SU-DHL-6 (cell line): ENCODE results near the gene PCDHGA10.

Source experiments
- H2AFZ ChIP-seq: fragments of 200-600 bp; sonication (generic); 2 replicates; pipeline ENCODE4 v1.6.1; 2014; ENCODE audit warnings: low read depth, mild to moderate bottlenecking, moderate library complexity, mixed read lengths, antibody characterized with exemption, low read length; ENCODE audit not compliant: severe bottlenecking
- H3F3A ChIP-seq: fragments of 200-600 bp; shearing (Covaris generic); 2 replicates; pipeline ENCODE4 v1.6.0; 2016; ENCODE audit warnings: antibody characterized with exemption, mild to moderate bottlenecking; ENCODE audit not compliant: insufficient read depth
- H3K27ac ChIP-seq: fragments of 200-600 bp; sonication (generic); 2 replicates; pipeline ENCODE4 v1.5.1; 2016; ENCODE audit warnings: low read depth, mild to moderate bottlenecking, low read length, moderate library complexity, mixed read lengths
- H3K27me3 ChIP-seq: fragments of 200-600 bp; sonication (generic), shearing (Covaris generic); 2 replicates; pipeline ENCODE4 v1.6.0; 2014; ENCODE audit warnings: mild to moderate bottlenecking, low read length
- H3K36me3 ChIP-seq: fragments of 200-600 bp; sonication (generic); 2 replicates; pipeline ENCODE4 v1.6.1; 2014; ENCODE audit warnings: mild to moderate bottlenecking, low read length, mixed read lengths
- H3K4me2 ChIP-seq: fragments of 300-600, 200-600 bp; shearing (Covaris generic), sonication (generic); 2 replicates; pipeline ENCODE4 v1.6.0; 2014; ENCODE audit warnings: low read length, low read depth, mild to moderate bottlenecking; ENCODE audit not compliant: poor library complexity, severe bottlenecking
- H3K4me3 ChIP-seq: fragments of 200-600 bp; sonication (generic); 2 replicates; pipeline ENCODE4 v1.5.1; 2014; ENCODE audit warnings: antibody characterized with exemption, low read length, mild to moderate bottlenecking, mixed read lengths; ENCODE audit not compliant: insufficient read depth, poor library complexity, severe bottlenecking
- H3K79me2 ChIP-seq: fragments of 200-600 bp; sonication (generic); 2 replicates; pipeline ENCODE4 v1.6.1; 2014; ENCODE audit warnings: mild to moderate bottlenecking, low read length, moderate library complexity; ENCODE audit not compliant: insufficient read depth
- H3K9ac ChIP-seq: fragments of 200-600 bp; sonication (generic); 2 replicates; pipeline ENCODE4 v1.7.0; 2014; ENCODE audit warnings: mild to moderate bottlenecking, low read length
- H3K9me2 ChIP-seq: fragments of 200-600 bp; sonication (generic); replicated peaks from 2 replicates; pipeline ENCODE4 v1.6.1; 2014; ENCODE audit warnings: low read length; ENCODE audit not compliant: insufficient read depth
- H3K9me3 ChIP-seq: fragments of 200-600 bp; sonication (generic); 2 replicates; pipeline ENCODE4 v1.6.1; 2014; ENCODE audit warnings: low read length, mixed read lengths; ENCODE audit not compliant: insufficient read depth
- H4K20me1 ChIP-seq: fragments of 200-600 bp; sonication (generic); 2 replicates; pipeline ENCODE4 v1.6.1; 2014; ENCODE audit warnings: low read depth, mild to moderate bottlenecking, antibody characterized with exemption, low read length, moderate library complexity, mixed read lengths
- CTCF ChIP-seq: fragments of 200-600 bp; sonication (generic); IDR thresholded peaks from one replicate; pipeline ENCODE4 v1.5.1; 2017; ENCODE audit warnings: antibody characterized with exemption, mild to moderate bottlenecking, low read length, moderate library complexity; ENCODE audit not compliant: insufficient read depth, poor library complexity, severe bottlenecking
- EZH2phosphoT487 ChIP-seq: fragments of 200-600 bp; sonication (generic), shearing (Covaris generic); conservative IDR thresholded peaks from 2 replicates; pipeline ENCODE4 v1.6.1; 2018; ENCODE audit warnings: mild to moderate bottlenecking, antibody characterized with exemption, low read length, moderate library complexity, mixed read lengths

The PCDHGA10 gene

GRCh38 chr5:141441571-141442170 lies 28.9 kb downstream of the PCDHGA10 start:
- H3F3A ChIP-seq: no peaks in the 10 kb centered on the region
- TF ChIP-seq CTCF: no peak
- no peak for TF ChIP-seq EZH2phosphoT487
- no peaks in the 10 kb centered on the region for H3K27me3 ChIP-seq
- H3K79me2 ChIP-seq: no peaks in the 10 kb centered on the region
- no peaks in the 10 kb centered on the region for H3K9me2 ChIP-seq
- H3K4me3 ChIP-seq: no peak overlapping the region
- no peaks in the 10 kb centered on the region for H3K9me3 ChIP-seq
- H4K20me1 ChIP-seq: no peaks in the 10 kb centered on the region
- H3K36me3 ChIP-seq: no peaks in the 10 kb centered on the region
- H3K4me2 ChIP-seq: no peak overlapping the region
- no peak overlapping the region for H2AFZ ChIP-seq
- H3K27ac ChIP-seq: no peak overlapping the region
- H3K9ac ChIP-seq: no peak overlapping the region

GRCh38 chr5:141465351-141465750 lies 52.6 kb downstream of the PCDHGA10 start:
- Histone ChIP-seq H3K27me3 (no peaks in the 10 kb centered on the region), H3K9ac (no peak overlapping the region), H3K4me3 (no peak overlapping the region), H3K27ac (no peak overlapping the region), H4K20me1 (no peaks in the 10 kb centered on the region), H3K4me2 (no peak overlapping the region), H2AFZ (no peak overlapping the region), H3K36me3 (no peaks in the 10 kb centered on the region), H3K9me2 (no peaks in the 10 kb centered on the region), H3K79me2 (no peaks in the 10 kb centered on the region), H3F3A (no peaks in the 10 kb centered on the region), H3K9me3 (no peaks in the 10 kb centered on the region)
- TF ChIP-seq CTCF (no peak), EZH2phosphoT487 (no peak)
